Adrenal gland (tissue), 12 donors: ENCODE measurements around the gene DLEC1. TPM values are rescaled to one million over a fixed set of nuclear protein-coding genes. Genes with fewer than 3 reads are reported as not detected.
"Not testable (repeated sequence)": the region's sequence is repeated elsewhere in the genome, so short reads cannot be mapped to it uniquely, and the experiment has no call there.

Experiments
- DNase-seq, 7 donors: peaks; one replicate each; pipeline ENCODE4 v3.0.0-alpha.2; 2019 to 2020
- H3K27ac ChIP-seq, 5 donors: fragments of 200-600 bp; sonication (generic) in 4 of 5; 1 replicate in 3 of 5; 2 replicates in 2 of 5; pipeline versions ENCODE4 v1.5.1 to v1.8.0; 2016 to 2020; ENCODE audit warnings: mild to moderate bottlenecking in 1 of 5
- H3K27me3 ChIP-seq: fragments of 200-600 bp; 2 replicates; pipeline ENCODE4 v1.8.0; 2021
- H3K36me3 ChIP-seq, 2 donors: fragments of 200-600 bp; replicated peaks in 1 of 2; 1 replicate in 1 of 2; 2 replicates in 1 of 2; pipeline versions ENCODE4 v1.5.1 to v1.8.0; 2018 to 2022
- H3K4me1 ChIP-seq, 2 donors: fragments of 200-600 bp; replicated peaks in 1 of 2; 1 replicate in 1 of 2; 2 replicates in 1 of 2; pipeline versions ENCODE4 v1.5.1 to v1.8.0; 2018 to 2021
- H3K4me3 ChIP-seq, 4 donors: fragments of 200-600 bp; sonication (generic) in 3 of 4; one replicate each; pipeline ENCODE4 v1.5.1; 2016 to 2018
- H3K9me3 ChIP-seq, 3 donors: fragments of 200-600 bp; sonication (generic) in 1 of 3; replicated peaks in 1 of 3; 1 replicate in 2 of 3; 2 replicates in 1 of 3; pipeline versions ENCODE4 v1.5.1 to v1.8.0; 2016 to 2021
- CTCF ChIP-seq, 6 experiments: fragments of 450-650 bp in 4 of 6; fragments of 200-600 bp in 2 of 6; sonication (generic) in 1 of 6; IDR thresholded peaks; 1 replicate in 5 of 6; 2 replicates in 1 of 6; pipeline versions ENCODE4 v1.5.1 to v1.8.0; 2016 to 2021; ENCODE audit warnings: antibody characterized with exemption in 6 of 6, mild to moderate bottlenecking in 2 of 6, moderate library complexity in 1 of 6
- POLR2A ChIP-seq, 2 donors: fragments of 450-650 bp; IDR thresholded peaks; one replicate each; pipeline ENCODE4 v1.6.1; 2017; ENCODE audit warnings: antibody characterized with exemption in 2 of 2, mild to moderate bottlenecking in 2 of 2, moderate library complexity in 1 of 2
- WGBS, 4 donors: extraction: QIAGEN DNeasy Blood & Tissue Kit in 2 of 4; methylation state at CpG; one replicate each; pipeline versions ENCODE4 v1.1.5 to v1.1.7; 2013 to 2017; 5-methylcytosine and 5-hydroxymethylcytosine counted together
- intact Hi-C, 2 donors: fragments of 100-400 bp; cut with DNase I; formaldehyde crosslinking; loops; one replicate each; pipeline versions ENCODE4 v1.14.1 to v1.15.0; 2022 to 2023
- polyA plus RNA-seq, 3 donors: library from polyadenylated mRNA; stranded (reverse); fragments of 200-250 nt in 2 of 3; fragments of 350-450 nt in 1 of 3; fragmentation: Illumina TruSeq in 1 of 3; extraction: RNeasy Lipid Tissue Mini Kit (QIAGEN cat#74804) in 1 of 3; gene quantifications; one replicate each; pipeline ENCODE4 v1.2.3, GENCODE V29; 2013 to 2014
- total RNA-seq, 9 donors: library from RNA; depleted of rRNA in 4 of 9; stranded (reverse); fragments of >200 nt in 4 of 9; fragments of 120-200 nt in 1 of 9; fragmentation: NEBNext Ultra II Directional in 1 of 9; extraction: Animal tissue kit (Norgen Biotek cat#: 25700) in 1 of 9; gene quantifications; one replicate each; pipeline versions ENCODE4 v1.1.0 to v1.2.4, GENCODE V29; 2013 to 2023
- donor health status: healthy with polysubstance abuse.
- donor health status: Bipolar disorder and iron deficiency.
- donor health status: DM: yes; HTN: yes; CAD: no.
- donor health status: DM: no; HTN: no; CAD: no.
- donor health status: DM: no; HTN: no; CAD: no.
- donor health status: DM: yes; HTN: yes; CAD: no.

The DLEC1 gene
- total and polyA plus RNA-seq, 12 donors, result 0.18 to 2.0 (median 1.1) TPM

DNA sequence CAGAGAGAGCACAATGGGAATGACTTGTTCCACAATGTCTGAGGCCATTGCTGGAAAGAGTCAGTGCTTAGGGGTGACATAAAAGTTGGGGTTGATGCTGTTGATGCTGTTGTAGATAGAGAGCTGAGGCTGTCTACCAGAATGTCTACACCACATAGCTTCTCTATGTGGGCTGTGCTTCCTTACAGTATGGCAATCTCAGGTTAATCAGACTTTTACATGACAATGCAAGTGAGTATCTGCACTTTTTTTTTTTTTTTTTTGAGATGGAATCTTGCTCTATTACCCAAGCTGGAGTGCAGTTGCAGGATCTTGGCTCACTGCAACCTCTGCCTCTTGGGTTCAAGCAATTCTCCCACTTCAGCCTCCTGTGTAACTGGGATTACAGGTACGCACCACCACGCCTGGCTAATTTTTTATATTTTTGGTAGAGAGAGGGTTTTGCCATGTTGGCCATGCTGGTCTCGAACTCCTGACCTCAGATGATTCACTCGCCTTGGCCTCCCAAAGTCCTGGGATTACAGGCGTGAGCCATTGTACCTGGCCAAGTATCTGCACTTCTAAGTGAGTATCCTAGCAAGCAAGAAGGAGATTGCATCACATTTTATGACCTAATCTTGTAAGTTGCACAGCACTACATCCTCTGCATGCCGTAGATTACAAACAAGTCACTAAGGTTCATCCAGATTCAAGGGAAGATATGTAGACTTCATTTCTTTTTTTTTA lies 28.7 kb downstream of the DLEC1 start:
- DNase-seq, result no peak
- Histone ChIP-seq H3K27me3 (no peaks in the 10 kb centered on the region), H3K9me3 (no peaks in the 10 kb centered on the region), H3K36me3 (no peaks in the 10 kb centered on the region), H3K4me3 (no peak overlapping the region), H3K27ac (no peak overlapping the region), H3K4me1 (no peaks in the 10 kb centered on the region)
- TF ChIP-seq CTCF (IDR thresholded peaks at IDR 0.05), result no peak
- no peak for TF ChIP-seq POLR2A (IDR thresholded peaks at IDR 0.05)
- intact Hi-C loops, result no loop called here
- WGBS, 4 donors, result 84 to 94% (median 90%) methylated on average over 6 of the region's 6 CpGs

DNA sequence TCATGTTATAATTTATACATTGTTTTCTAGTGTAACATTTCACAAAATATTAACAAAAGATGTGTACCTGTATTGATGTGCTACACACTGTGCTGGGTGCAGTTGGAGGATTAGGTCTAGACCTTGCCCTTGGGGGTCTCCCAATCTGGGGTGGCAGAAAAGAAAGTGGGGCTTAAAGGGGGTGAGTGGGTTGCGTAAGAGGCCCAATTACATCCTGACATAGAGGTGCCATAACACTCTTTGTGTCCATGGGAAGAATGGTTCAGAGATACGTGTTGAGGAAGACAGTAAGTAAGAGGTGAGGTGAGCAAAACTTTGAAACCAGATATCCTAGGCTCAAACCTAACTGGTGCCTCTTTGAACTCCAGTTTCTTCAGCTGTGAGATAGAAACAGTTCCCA lies 31.0 kb downstream of the DLEC1 start:
- H3K9me3 ChIP-seq, result no peaks in the 10 kb centered on the region
- no peaks in the 10 kb centered on the region for H3K4me1 ChIP-seq
- H3K27ac ChIP-seq, result no peak overlapping the region
- DNase-seq, result no peak
- no peak for TF ChIP-seq CTCF (IDR thresholded peaks at IDR 0.05)
- TF ChIP-seq POLR2A (IDR thresholded peaks at IDR 0.05), result no peak
- intact Hi-C loops, result no loop called here
- H3K36me3 ChIP-seq, result no peaks in the 10 kb centered on the region
- H3K27me3 ChIP-seq, result no peaks in the 10 kb centered on the region
- 68 to 95% (median 86%) methylated on average over 2 of the region's 2 CpGs for WGBS, 4 donors
- no peak overlapping the region for H3K4me3 ChIP-seq

- H3K9me3 ChIP-seq, DNase-seq, H3K27me3 ChIP-seq, H3K36me3 ChIP-seq, H3K4me1 ChIP-seq, intact Hi-C loops, H3K4me3 ChIP-seq, H3K27ac ChIP-seq: not testable (repeated sequence)
- 35 to 85% (median 70%) methylated on average over 1 to 3 of the region's 3 CpGs for WGBS, 4 donors
Observed at GRCh38 chr3:38077073-38077472, 38.1 kb downstream of the DLEC1 start.

DNA sequence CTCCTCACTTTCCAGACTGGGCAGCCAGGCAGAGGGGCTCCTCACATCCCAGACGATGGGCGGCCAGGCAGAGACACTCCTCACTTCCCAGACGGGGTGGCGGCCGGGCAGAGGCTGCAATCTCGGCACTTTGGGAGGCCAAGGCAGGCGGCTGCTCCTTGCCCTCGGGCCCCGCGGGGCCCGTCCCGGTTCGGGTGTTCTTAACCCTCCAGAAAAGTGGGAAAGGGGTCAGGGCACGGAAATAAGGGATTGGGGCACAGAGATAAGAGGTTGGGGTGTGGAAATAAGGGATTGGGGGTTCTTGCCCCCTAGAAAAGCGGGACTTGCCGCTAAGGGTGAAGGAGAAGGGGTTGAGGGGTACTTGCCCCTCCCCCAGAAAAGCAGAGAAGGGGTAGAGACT lies 43.3 kb downstream of the DLEC1 start:
- H3K9me3 ChIP-seq, intact Hi-C loops, H3K27ac ChIP-seq, H3K27me3 ChIP-seq, H3K4me1 ChIP-seq, H3K36me3 ChIP-seq, DNase-seq, H3K4me3 ChIP-seq: not testable (repeated sequence)
- WGBS, 4 donors, result 88 to 93% (median 92%) methylated on average over 10 to 11 of the region's 16 CpGs

- H3K36me3 ChIP-seq, H3K27me3 ChIP-seq, H3K9me3 ChIP-seq, H3K27ac ChIP-seq, H3K4me1 ChIP-seq, intact Hi-C loops, H3K4me3 ChIP-seq, DNase-seq: not testable (repeated sequence)
- WGBS, 4 donors, result 78% methylated on average over 1 of the region's 1 CpG; no CpG with 5 or more reads in 3 of the 4 donors
Observed at GRCh38 chr3:38083254-38083653, 44.2 kb downstream of the DLEC1 start.

- 92 to 96% (median 94%) methylated on average over 13 of the region's 13 CpGs for WGBS, 4 donors
- Histone ChIP-seq H3K27ac (no peak overlapping the region), H3K9me3 (no peaks in the 10 kb centered on the region), H3K4me1 (no peaks in the 10 kb centered on the region), H3K4me3 (no peak overlapping the region), H3K27me3 (no peaks in the 10 kb centered on the region), H3K36me3 (no peaks in the 10 kb centered on the region)
- intact Hi-C loops, result no loop called here
- TF ChIP-seq CTCF (IDR thresholded peaks at IDR 0.05), result no peak
- TF ChIP-seq POLR2A (IDR thresholded peaks at IDR 0.05), result no peak
- no peak for DNase-seq
Observed at GRCh38 chr3:38083871-38084333, 44.9 kb downstream of the DLEC1 start.
